Activated gamma-delta T cell (primary cell): ENCODE results near the gene RTBDN.
A peak's percentile ranks its signal among the peaks of the same experiment; 100 is the strongest.

Experiments used
- DNase-seq: peaks from one replicate; lab custom pipeline; 2025; lab: John Stamatoyannopoulos, UW
- total RNA-seq, 2 donors: gene quantifications; one replicate each; lab custom pipeline; 2026; lab: John Stamatoyannopoulos, UW

RTBDN gene
- total RNA-seq: 0 reads per million in 2 donors

DNA sequence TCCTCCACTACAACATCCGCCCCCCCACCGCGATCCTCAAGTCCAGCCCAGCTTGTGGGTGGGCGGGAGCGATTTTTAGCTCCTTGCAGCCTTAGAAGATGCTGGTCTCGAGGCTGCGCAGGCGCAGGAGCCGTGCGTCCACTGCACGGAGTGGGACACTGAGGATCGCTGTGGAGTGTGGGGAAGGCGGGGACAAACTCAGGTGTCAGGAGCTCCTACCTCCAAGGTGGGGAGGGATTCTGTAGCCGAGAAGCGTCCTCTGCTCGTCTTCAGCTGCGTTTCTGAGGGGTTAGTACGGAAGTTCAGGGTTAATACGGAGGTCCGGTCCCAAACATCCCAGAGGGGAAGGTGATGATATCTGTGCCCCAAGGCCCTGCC is at the start of gene RTBDN:
TSS of gene RTBDN (minus strand) at position 14 of the 378 bp plus-strand sequence. CDS start 4,600 bp downstream, outside the sequence.
- DNase-seq: no peak

DNA sequence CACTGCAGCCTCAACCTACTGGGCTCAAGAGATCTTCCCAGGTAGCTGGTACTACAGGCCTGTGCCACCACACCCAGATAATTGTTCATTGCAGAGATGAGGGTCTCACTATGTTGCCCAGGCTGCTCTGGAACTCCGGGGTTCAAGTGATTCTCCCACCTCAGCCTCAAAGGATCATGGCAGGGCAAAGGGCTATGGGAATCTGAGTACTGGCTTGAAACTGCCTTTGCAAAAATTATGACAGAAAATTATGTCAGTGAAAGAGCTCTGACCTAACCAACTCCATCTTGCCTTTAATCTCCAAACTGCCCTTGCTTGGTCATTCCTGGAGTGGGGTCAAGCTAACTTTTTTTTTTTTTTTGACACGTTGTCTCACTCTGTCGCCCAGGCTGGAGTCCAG is 48.2 kb upstream of the RTBDN start:
- DNase-seq: no peak

DNA sequence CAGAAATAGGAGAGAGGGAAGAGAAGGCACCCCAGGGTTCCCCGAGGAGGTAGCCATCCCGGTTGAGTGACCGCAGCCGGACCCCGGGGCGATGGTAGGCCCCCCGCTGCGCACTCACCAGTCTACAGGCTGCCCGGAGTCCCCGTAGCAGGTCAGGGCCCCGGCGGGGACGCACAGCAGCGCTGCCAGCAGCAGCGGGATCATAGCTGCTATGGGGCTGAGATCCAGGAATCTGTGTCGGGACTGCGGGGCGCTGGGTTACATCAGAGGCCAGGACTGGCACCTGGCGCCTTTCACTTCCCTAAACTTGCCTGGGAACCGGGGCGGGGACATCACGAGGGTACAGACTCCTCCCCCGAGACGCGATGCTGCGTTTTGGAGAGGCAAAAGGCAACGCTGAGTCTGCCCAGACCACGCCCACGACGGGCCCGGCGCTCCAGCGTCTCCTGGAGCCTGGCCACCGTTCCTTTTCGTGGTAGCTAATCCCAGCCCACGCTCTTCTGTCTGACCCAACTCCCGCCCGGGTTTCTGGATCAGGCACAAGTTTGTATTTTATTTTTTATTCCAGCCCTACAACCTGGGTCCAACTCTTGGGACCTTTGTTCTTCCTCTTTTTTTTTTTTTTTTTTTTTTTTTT is 46.9 kb upstream of the RTBDN start, which contains the start of gene DNASE2:
TSS of gene DNASE2 (minus strand) at position 278 of the 637 bp plus-strand sequence. CDS start at position 204, 74 bp downstream.
- peak; percentile 55 for DNase-seq

DNA sequence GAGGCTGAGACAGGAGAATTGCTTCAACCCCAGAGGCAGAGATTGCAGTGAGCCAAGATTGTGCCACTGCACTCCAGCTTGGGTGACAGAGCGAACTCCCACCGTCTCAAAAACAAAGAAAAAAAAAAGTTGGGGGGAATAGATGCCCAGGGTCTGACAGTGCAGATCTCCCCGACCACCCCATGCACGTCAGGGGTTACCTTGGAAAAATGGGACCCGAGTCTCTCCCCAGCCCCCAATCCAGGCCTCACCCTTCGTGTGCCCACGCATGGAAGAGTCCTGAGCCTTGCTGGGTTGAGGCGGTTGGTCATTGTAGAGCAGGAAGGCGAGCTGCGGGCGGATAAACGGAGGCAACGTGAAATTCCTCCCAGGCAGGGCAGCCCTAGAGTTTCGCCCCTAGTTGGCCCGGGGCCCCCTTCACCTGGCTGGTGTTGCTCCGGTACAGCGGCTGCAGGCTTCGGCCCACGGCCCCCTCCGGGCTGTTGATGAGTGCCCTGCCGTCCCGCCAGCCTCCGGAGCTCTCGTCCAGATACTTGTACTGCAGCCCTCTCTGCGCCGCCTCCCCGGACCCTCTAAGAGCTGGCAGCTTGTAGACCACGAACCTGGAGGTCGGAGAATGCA is 46.3 kb upstream of the RTBDN start:
- DNase-seq: no peak

DNA sequence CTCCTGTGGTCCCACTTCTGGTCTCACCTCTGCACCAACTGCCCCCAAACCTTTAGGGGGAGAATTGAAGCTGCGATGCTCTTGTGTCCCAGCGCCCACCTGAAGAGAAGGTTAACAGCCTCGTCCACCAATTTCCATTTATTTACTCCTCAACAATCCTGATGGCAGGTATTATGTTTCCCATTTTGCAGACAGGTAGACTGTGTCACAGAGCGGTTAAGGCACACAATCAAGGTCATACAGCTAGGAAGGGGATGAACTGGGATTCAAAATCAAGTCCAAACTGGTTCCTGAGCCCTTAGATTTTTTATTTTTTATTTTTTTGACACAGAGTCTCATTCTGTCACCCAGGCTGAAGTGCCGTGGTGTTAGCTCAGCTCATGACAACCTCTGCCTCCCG is 40.7 kb upstream of the RTBDN start:
- DNase-seq: no peak

DNA sequence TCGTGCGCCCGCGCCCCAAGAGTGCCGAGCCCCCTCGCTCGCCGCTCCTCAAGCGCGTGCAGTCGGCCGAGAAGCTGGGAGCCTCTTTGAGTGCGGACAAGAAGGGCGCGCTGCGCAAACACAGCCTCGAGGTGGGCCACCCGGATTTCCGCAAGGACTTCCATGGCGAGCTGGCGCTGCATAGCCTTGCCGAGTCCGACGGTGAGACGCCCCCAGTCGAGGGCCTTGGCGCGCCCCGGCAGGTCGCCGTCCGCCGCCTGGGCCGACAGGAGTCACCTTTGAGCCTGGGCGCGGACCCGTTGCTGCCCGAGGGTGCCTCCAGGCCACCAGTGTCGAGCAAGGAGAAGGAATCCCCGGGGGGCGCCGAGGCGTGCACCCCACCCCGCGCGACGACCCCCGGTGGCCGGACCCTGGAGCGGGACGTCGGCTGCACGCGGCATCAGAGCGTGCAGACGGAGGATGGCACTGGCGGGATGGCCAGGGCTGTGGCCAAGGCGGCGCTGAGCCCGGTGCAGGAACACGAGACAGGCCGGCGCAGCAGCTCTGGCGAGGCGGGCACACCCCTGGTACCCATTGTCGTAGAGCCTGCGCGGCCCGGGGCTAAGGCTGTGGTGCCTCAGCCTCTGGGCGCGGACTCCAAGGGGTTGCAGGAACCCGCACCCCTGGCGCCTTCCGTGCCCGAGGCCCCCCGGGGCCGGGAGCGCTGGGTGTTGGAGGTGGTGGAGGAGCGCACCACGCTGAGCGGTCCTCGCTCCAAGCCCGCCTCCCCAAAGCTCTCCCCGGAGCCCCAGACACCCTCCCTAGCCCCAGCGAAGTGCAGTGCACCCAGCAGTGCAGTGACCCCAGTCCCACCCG is 39.7 kb upstream of the RTBDN start:
- DNase-seq: no peak

DNA sequence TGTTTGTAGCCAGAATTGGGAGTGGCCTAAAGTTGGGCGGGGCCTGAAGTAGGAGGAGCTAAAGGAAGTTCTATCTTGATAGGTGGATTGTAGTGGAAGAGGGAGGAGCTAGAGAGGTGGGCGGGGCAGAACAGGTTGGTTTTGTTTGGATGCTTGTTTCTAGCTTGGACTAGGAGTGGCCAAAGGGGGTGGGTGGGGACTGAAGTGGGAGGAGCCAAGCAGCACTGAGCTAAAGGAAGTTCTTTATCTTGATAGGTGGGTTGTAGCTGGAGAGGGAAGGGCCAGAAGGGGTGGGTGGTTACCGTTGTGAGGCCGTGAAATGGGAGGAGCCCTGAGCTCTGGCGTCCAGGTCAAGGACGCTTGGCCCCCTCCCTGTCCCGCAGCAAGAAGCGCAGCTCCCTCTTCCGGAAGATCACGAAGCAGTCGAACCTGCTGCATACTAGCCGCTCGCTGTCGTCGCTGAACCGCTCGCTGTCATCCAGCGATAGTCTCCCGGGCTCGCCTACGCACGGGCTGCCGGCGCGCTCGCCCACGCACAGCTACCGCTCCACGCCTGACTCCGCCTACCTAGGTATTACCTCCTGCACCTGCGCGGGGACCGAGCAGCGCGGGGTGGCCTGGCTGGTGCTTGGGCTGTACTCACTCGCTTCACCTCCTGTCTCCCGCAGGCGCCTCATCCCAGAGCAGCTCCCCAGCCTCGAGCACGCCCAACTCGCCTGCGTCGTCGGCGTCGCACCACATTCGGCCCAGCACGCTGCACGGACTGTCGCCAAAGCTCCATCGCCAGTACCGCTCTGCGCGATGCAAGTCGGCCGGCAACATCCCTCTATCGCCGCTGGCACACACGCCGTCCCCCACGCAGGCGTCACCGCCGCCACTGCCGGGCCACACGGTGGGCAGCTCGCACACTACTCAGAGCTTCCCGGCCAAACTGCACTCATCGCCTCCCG is 38.8 kb upstream of the RTBDN start:
- no peak for DNase-seq

DNA sequence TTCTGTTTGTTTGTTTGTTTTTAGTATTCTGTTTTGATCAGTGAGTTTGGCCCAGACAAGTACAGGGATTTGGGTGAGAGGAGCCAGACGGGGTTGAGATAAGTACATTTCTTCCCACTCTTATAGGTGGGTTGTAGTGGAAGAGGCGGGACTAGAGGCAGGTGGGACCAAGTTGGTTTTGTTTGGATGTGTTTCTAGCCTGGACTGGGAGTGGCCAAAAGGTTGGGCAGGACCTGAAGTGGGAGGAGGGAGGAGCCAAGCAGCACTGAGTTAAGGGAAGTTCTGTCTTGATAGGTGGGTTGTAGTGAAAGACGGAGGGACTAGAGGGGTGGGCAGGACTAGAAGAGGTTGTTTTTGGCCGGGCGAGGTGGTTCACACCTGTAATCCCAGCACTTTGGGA is 37.9 kb upstream of the RTBDN start:
- no peak for DNase-seq

DNA sequence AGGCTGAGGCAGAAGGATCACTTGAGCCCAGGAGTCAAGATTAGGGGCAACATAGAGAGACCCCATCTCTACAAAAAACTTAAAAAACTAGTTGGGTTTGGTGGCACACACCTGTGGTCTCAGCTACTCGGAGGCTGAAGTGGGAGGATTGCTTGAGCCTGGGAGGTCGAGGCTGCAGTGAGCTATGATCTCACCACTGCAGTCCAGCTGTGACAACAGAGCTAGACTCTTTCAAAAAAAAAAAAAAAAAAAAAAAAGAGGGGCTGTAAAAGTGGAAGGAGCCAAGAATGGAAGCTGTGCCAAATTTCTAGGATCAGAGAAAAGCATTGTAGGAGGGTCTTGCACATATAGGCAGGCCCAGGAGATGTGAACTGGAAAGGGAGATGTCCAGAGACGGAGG is 37.3 kb upstream of the RTBDN start:
- DNase-seq: no peak

DNA sequence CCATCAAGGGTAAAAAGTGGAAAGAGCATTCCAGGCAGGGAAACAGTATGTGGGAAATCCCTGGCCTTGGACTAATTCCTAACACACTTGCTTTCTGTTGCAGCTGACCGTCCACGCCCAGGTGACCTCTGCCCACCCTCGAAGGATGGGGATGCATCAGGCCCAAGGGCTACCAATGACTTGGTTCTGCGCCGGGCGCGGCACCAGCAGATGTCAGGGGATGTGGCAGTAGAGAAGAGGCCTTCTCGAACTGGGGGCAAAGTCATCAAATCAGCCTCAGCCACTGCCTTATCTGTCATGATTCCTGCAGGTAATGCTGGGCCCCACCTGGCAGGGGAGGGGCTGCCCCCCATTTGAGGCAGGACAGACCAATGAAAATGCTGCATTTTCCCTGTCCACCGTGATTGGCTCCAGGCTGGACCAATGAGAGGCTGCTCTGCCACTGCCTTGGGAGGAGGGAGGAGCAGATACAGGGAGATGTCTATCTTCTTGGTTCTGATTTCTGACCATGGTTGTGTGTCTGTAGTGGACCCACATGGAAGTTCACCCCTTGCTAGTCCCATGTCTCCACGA is 34.2 kb upstream of the RTBDN start:
- no peak for DNase-seq

DNA sequence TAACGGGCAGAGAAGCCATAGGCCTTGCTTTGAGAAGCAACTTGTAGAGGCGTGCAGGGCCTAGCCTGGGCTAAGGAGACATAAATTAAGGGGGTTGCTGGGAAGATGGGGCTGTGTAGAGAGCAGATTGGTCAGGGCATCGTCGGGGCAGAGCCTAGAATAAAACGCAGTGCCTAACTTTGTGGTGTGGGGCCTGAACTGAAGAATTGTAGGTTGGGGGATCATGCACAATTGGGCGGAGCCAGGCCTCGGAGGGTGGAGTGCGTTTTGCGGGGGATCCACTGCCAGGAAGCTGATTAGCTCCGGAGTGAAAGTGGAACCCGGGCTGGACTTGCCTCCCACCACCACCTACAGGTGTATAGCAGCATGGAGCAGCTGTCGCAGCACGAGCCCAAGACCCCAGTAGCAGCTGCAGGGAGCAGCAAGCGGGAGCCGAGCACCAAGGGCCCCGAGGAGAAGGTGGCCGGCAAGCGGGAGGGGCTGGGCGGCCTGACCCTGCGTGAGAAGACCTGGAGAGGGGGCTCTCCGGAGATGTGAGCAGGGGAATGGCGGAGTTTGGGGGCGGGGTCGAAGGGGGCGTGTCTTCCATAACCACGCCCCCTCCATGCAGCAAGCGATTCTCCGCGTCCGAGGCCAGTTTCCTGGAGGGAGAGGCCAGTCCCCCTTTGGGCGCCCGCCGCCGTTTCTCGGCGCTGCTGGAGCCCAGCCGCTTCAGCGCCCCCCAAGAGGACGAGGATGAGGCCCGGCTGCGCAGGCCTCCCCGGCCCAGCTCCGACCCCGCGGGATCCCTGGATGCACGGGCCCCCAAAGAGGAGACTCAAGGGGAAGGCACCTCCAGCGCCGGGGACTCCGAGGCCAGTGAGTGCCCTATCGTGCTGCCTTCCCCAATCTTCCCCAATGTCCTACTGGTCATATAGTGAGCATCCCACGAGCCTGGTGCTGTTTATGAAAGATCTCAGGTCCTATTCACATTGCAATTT is 33.0 kb upstream of the RTBDN start:
- DNase-seq: no peak

DNA sequence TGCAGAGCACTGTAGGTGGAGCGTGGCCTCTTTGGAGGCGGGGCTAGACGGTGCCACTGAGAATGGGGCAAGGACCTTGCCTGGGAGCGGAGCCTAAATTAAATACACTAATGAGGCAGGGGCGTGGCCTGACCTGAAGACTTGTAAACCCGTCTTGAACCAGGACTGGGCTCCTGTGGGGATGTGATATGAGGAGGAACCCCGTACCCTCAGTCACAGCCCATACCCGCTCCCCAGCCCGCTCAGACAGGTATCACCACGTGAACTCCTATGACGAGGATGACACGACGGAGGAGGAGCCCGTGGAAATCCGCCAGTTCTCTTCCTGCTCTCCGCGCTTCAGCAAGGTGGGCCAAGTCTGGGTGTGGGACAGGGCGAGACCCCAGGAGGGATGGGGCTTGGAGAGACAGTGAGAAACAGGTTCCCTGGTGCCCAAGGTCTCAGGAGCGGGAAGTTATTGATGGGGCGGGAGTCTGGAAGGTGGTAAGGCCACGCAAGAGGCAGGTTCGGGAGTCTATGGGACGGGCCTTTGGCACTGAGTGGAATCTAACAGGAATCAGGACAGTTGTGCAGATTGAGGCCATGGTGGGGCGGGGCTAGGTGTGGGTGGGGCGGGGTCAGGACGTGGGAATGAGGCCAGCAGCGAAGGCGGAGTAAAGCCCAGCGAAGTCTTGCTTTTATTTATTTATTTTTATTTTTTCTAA is 32.2 kb upstream of the RTBDN start:
- DNase-seq: no peak

DNA sequence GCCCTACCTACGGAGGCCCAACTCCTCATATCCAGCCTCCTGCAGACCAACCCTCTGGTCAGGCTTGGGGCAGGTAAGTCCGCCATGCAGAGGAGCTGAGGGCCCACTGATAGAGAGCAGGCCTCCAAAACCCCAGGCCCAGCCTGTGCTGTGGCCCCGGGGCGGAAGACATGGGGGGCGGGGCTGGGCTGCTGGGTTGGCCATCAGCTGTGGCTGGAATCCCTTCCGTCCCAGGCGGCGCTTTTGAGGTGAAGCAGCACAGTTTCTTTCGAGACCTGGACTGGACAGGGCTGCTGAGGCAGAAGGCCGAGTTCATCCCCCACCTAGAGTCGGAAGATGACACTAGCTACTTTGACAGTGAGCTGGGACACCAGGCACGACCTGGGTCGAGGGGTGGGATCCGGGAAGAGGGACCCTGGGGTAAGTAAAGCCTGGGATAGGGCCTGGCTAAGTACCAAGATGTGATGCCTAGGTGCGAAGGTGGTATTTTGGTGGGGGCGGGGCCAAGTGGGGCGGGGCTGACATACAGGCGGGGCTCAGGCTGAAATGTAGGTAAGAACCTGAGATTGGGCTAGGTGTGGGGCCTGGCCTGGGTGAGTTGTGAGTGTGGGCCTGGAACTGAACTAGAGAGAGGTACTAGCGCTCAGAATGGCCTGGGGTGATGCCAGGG is 31.5 kb upstream of the RTBDN start:
- DNase-seq: no peak

DNA sequence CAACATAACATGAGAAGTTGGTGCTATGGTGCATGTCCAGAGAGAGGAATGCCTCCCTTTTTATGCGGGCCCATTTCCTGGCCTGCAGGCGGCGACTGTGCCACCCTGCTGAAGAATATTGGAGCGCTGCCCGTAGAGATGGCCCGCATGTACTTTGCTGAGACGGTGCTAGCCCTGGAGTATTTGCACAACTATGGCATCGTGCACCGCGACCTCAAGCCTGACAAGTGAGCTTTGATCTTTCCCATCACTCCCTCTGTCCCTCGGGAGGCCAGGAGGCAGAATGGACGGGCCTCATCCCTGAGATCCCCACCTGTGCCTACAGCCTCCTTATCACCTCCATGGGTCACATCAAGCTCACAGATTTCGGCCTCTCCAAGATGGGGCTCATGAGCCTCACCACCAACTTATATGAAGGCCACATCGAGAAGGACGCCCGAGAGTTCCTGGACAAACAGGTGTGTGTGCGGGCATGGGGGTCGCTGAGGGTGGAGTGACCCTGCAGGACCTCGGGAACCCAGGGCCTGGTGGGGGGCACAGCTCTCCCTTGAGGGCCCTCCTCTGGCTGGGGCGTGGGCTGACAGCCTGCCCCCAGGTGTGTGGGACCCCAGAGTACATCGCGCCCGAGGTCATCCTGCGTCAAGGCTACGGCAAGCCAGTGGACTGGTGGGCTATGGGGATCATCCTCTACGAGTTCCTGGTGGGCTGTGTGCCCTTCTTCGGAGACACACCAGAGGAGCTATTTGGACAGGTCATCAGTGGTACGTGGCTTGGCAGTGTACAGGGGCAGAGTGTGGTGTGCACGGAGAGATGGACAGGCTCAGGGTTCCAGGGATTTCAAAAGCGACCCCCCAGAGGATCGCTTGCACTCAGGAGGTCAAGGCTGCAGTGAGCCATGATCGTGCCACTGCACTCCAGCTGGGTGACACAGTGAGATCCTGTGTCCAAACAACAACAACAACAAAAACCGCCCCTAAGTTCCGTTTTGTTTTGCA is 30.6 kb upstream of the RTBDN start:
- no peak for DNase-seq

DNA sequence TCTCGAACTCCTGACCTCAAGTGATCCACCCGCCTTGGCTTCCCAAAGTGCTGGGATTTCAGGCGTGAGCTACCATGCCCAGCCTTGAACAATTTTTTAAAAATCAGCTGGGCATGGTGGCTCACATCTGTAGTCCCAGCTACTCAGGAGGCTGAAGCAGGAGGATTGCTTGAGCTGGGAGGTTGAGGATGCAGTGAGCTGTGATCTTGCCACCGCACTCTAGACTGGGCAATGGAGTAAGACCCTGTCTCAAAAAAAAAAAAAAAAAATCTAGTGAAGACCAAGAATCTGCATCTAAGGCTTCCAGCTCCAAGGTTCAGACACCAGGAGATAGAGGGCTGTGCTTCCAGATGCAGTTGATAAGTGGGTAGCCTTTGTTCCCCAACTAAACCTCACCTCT is 29.8 kb upstream of the RTBDN start:
- no peak for DNase-seq

DNA sequence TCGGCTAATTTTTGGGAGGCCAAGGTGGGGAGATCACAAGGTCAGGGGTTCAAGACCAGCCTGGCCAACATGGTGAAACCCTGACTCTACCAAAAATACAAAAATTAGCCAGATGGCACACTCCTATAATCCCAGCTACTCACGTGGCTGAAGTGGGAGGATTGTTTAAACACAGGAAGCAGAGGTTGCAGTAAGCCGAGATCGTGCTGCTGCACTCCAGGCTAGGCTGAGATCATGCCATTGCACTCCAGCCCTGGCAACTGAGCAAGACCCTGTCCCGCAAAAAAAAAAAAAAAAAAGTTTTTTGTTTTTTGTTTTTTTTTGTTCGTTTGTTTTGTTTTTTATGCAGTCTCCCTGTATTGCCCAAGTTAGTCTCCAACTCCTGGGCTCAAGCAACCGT is 25.2 kb upstream of the RTBDN start:
- DNase-seq: no peak

DNA sequence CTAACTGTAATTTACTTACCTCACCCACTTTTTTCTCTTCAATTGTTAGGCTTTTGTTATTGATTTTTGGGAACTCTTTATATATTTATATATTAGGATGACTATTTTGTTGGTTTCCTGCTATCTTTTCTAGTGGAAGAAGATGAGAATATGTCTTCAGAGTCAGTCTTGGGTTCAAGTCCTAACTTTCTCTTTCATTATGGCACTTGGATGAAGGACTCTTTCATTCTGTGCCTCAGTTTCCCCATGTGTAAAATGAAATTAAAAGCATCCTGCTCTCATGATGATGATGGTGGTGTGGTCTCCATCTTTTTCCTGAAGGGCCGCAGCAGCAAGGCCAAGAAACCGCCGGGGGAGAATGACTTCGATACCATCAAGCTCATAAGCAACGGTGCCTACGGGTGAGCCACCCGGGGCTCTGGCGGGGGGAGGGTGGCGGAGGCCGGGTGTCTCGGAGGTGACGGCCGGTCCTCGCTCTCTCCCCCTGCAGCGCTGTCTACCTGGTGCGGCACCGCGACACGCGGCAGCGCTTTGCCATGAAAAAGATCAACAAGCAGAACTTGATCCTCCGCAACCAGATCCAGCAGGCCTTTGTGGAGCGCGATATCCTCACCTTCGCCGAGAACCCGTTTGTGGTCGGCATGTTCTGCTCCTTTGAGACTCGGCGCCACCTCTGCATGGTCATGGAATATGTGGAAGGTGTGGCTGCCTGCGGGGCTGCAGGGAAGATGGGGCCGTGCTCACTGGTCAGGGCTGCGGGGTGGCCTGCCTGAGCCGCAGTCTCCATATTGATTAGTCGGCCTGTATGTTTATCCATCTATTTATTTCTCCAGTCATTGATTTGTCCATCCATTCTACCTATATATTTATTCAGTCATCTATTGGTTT is 23.9 kb upstream of the RTBDN start:
- DNase-seq: no peak
